NCI-H1694 (cell line): ENCODE measurements around the gene SESN3.

Source experiments
- DNase-seq: peaks from one replicate; lab custom pipeline; 2025; lab: John Stamatoyannopoulos, UW

The SESN3 gene

DNA sequence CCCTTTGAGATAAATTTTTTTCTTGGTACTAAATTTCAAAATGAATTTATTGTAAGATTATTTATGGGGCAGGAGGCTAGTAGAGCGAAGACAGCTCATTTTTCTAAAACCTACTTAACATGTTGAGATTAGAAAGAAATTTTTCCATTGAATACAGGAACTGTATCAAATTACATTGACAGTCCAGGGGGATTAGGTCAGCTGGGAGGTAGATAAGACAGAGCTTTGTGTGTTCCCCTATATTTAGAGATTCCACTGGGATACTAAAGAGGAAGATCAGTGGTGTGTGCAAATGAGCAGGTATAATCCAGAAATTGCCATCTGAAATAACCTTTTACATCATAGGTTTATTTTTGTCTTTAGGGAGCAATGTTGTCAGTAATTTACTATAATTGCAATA, 109.3 kb downstream of the SESN3 start:
- no peak for DNase-seq

DNA sequence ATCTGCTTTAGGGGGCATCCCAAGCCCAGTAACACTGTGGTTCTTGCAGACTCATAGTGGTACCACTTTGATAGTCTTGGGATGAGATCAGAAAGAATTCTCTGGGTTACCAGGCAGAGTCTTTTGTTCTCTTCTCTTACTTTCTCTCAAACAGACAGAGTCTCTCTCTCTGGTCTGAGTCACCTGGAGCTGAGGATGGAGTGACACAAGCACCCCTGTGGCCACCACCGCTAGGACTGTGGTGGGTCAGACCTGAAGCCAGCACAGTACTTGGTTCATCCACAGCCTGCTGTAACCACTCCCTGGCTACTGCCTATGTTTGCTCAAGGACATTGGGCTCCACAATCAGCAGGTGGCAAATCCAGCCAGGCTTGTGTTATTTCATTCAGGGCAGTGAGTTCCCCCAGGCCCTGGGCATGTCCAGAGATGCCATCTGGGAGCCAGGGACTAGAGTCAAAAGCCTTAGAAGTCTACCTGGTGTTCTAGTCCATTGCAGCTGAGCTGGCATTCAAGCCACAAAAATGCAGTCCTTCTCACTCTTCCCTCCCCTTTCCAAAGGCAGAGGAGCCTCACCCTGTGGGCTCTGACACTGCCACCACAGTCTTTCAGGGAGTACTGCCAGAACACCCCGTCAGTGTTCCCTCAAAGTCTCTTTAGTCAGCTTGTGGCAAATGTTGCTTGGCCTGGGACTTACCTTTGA, 111.5 kb downstream of the SESN3 start:
- DNase-seq: no peak

DNA sequence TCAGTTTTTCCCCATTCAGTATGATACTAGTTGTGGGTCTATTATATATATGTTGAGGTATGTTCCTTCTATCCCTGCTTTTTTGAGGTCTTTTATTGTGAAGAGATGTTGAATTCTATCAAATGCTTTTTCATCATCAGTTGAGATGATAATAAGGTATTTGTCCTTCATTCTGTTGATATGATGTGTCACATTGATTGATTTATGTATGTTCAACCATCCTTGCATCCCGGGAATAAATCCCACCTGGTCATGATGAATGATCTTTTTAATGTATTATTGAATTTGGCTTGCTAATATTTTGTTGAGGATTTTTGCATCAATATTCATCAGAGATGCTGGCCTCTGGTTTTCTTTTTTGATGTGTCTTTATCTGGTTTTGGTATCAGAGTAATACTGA, 115.4 kb downstream of the SESN3 start:
- DNase-seq: no peak
